Measurements from ENCODE around the gene CACNG5. TPM values are rescaled to one million over a fixed set of nuclear protein-coding genes. Genes with fewer than 3 reads are reported as not detected.
A peak's percentile ranks its signal among the peaks of the same experiment; 100 is the strongest.

Gene CACNG5
- total and polyA plus RNA-seq, 4 donors: not detected

- H3K9me3 ChIP-seq (ENCODE audit: control insufficient read depth in 4 of 4, low read length in 3 of 4): no peaks in the 10 kb centered on the region
- 91% methylated on average over 18 of the region's 18 CpGs for WGBS
- no peaks in the 10 kb centered on the region for H3K27me3 ChIP-seq (ENCODE audit: control insufficient read depth in 4 of 4, insufficient read depth in 4 of 4, low read length in 3 of 4)
- no peak overlapping the region for H3K9ac ChIP-seq (ENCODE audit: low read depth in 1 of 2, low read length in 2 of 2)
- peaks cover 0 to 4% (median 0%) of the 10 kb centered on the region in 4 donors for H3K4me1 ChIP-seq (ENCODE audit: control insufficient read depth in 4 of 4, insufficient read depth in 4 of 4, low read length in 3 of 4)
- no peak overlapping the region for H3K4me3 ChIP-seq (ENCODE audit: low read depth in 1 of 3, low read length in 3 of 3)
- no peak for DNase-seq (ENCODE audit: low spot score)
- no peak overlapping the region for H3K27ac ChIP-seq (ENCODE audit: low read depth in 1 of 2, low read length in 2 of 2)
- TF ChIP-seq HNF4A (conservative IDR thresholded peaks at IDR 0.05) (no peak), REST (IDR thresholded peaks at IDR 0.05) (no peak), MAX (IDR thresholded peaks at IDR 0.05) (no peak), SP1 (IDR thresholded peaks at IDR 0.05) (no peak), GABPA (IDR thresholded peaks at IDR 0.05 in 1 of 2, conservative IDR thresholded peaks at IDR 0.05 in 1 of 2) (no peak), RXRA (IDR thresholded peaks at IDR 0.05) (no peak), EGR1 (IDR thresholded peaks at IDR 0.05; ENCODE audit: low read depth in 2 of 2) (no peak), HNF4G (IDR thresholded peaks at IDR 0.05) (no peak), RAD21 (IDR thresholded peaks at IDR 0.05) (no peak), CTCF (IDR thresholded peaks at IDR 0.05; ENCODE audit: low read depth, low read length, missing input control) (no peak), JUND (IDR thresholded peaks at IDR 0.05) (no peak), FOXA2 (IDR thresholded peaks at IDR 0.05) (no peak), YY1 (IDR thresholded peaks at IDR 0.05) (no peak)
- TF ChIP-seq, protein P1, sequence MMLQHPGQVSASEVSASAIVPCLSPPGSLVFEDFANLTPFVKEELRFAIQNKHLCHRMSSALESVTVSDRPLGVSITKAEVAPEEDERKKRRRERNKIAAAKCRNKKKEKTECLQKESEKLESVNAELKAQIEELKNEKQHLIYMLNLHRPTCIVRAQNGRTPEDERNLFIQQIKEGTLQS (IDR thresholded peaks at IDR 0.05): no peak
- TF ChIP-seq, protein P2, sequence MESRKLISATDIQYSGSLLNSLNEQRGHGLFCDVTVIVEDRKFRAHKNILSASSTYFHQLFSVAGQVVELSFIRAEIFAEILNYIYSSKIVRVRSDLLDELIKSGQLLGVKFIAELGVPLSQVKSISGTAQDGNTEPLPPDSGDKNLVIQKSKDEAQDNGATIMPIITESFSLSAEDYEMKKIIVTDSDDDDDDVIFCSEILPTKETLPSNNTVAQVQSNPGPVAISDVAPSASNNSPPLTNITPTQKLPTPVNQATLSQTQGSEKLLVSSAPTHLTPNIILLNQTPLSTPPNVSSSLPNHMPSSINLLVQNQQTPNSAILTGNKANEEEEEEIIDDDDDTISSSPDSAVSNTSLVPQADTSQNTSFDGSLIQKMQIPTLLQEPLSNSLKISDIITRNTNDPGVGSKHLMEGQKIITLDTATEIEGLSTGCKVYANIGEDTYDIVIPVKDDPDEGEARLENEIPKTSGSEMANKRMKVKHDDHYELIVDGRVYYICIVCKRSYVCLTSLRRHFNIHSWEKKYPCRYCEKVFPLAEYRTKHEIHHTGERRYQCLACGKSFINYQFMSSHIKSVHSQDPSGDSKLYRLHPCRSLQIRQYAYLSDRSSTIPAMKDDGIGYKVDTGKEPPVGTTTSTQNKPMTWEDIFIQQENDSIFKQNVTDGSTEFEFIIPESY (IDR thresholded peaks at IDR 0.05): no peak
- H3K36me3 ChIP-seq (ENCODE audit: control insufficient read depth in 4 of 4, insufficient read depth in 3 of 4, low read depth in 1 of 4, low read length in 3 of 4): no peaks in the 10 kb centered on the region
Observed at GRCh38 chr17:66910651-66911285, 75.9 kb downstream of the CACNG5 start.

DNA sequence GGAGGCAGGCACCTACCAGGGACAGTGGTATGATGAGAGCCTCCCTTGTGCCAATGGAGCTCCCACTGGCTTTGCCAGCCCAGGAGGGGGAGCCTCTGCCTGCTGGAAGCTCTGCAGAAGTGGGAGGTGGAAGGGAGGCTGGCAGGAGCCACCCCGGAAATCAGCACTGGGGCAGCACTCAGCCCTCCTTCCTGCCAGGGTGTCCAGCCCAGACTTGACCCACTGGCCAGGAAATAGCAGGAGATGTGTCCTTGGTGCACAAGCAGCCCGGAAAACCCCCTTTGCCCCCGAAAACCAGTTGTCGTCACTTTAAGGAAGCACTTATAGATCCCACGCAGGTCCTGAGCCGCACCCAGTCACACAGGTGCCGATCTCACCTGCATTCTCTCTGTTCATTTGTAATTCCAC lies 80.3 kb downstream of the CACNG5 start:
- no peak overlapping the region for H3K9ac ChIP-seq (ENCODE audit: low read depth in 1 of 2, low read length in 2 of 2)
- no peaks in the 10 kb centered on the region for H3K4me1 ChIP-seq (ENCODE audit: control insufficient read depth in 4 of 4, insufficient read depth in 4 of 4, low read length in 3 of 4)
- no peaks in the 10 kb centered on the region for H3K36me3 ChIP-seq (ENCODE audit: control insufficient read depth in 4 of 4, insufficient read depth in 3 of 4, low read depth in 1 of 4, low read length in 3 of 4)
- H3K4me3 ChIP-seq (ENCODE audit: low read depth in 1 of 3, low read length in 3 of 3): no peak overlapping the region
- no peak overlapping the region for H3K27ac ChIP-seq (ENCODE audit: low read depth in 1 of 2, low read length in 2 of 2)
- no peak for DNase-seq (ENCODE audit: low spot score)
- H3K9me3 ChIP-seq (ENCODE audit: control insufficient read depth in 4 of 4, low read length in 3 of 4): no peaks in the 10 kb centered on the region
- no peaks in the 10 kb centered on the region for H3K27me3 ChIP-seq (ENCODE audit: control insufficient read depth in 4 of 4, insufficient read depth in 4 of 4, low read length in 3 of 4)
- no peak for TF ChIP-seq SP1 (IDR thresholded peaks at IDR 0.05)
- peak; percentile 35 to 55 for TF ChIP-seq RAD21 (IDR thresholded peaks at IDR 0.05)
- TF ChIP-seq RXRA (IDR thresholded peaks at IDR 0.05): no peak
- WGBS: 67% methylated on average over 7 of the region's 7 CpGs
